ENCODE results near the gene FCF1. TPM values are rescaled to one million over a fixed set of nuclear protein-coding genes. Genes with fewer than 3 reads are reported as not detected.
A peak's percentile ranks its signal among the peaks of the same experiment; 100 is the strongest.

FCF1 gene
- total RNA-seq, 1 donor from 2014 or later = 64.1 TPM

- Mint-ChIP-seq H3K4me3 (ENCODE audit: unreplicated experiment) (no peak overlapping the region), H3K27me3 (ENCODE audit: low read depth, unreplicated experiment) (no peaks in the 10 kb centered on the region), H3K36me3 (ENCODE audit: low read depth, unreplicated experiment) (peaks cover 36% of the 10 kb centered on the region), H3K9me3 (ENCODE audit: unreplicated experiment) (no peaks in the 10 kb centered on the region), H3K4me1 (ENCODE audit: low read depth, unreplicated experiment) (peaks cover 29% of the 10 kb centered on the region), H3K27ac (ENCODE audit: unreplicated experiment) (no peak overlapping the region)
- Histone ChIP-seq H3K79me2 (ENCODE audit: insufficient read depth, low read length) (no peaks in the 10 kb centered on the region), H2AFZ (ENCODE audit: low read depth, low read length) (no peak overlapping the region), H3K4me3 (ENCODE audit: insufficient read depth, low read depth, low read length) (no peak overlapping the region), H3K9me3 (ENCODE audit: insufficient read depth, low read depth, low read length) (no peaks in the 10 kb centered on the region), H3K27me3 (ENCODE audit: insufficient read depth, low read length) (no peaks in the 10 kb centered on the region), H4K20me1 (ENCODE audit: insufficient read depth, low read length) (no peaks in the 10 kb centered on the region), H3K4me2 (ENCODE audit: low read length) (no peak overlapping the region), H3K4me1 (ENCODE audit: insufficient read depth, low read length) (peaks cover 31% of the 10 kb centered on the region), H3K36me3 (ENCODE audit: insufficient read depth, low read length) (peaks cover 41% of the 10 kb centered on the region), H3K27ac (ENCODE audit: low read depth, low read length) (no peak overlapping the region), H3K9ac (ENCODE audit: low read length) (no peak overlapping the region)
- FAIRE-seq (no peak), DNase-seq (ENCODE audit: low read depth) (no peak)
- no peak for TF ChIP-seq EZH2 (IDR thresholded peaks at IDR 0.05; ENCODE audit: insufficient read depth, low read length)
- no peak for TF ChIP-seq CTCF (IDR thresholded peaks at IDR 0.05; ENCODE audit: insufficient read depth, low read depth, low read length)
Observed at GRCh38 chr14:74669846-74670245, 43.1 kb upstream of the FCF1 start.

- no peaks in the 10 kb centered on the region for H3K27me3 ChIP-seq (ENCODE audit: insufficient read depth, low read length)
- Mint-ChIP-seq H3K4me1 (ENCODE audit: low read depth, unreplicated experiment) (peaks cover 27% of the 10 kb centered on the region), H3K27me3 (ENCODE audit: low read depth, unreplicated experiment) (no peaks in the 10 kb centered on the region), H3K36me3 (ENCODE audit: low read depth, unreplicated experiment) (peaks cover 34% of the 10 kb centered on the region), H3K27ac (ENCODE audit: unreplicated experiment) (peak overlapping the region; percentile 80), H3K9me3 (ENCODE audit: unreplicated experiment) (no peaks in the 10 kb centered on the region), H3K4me3 (ENCODE audit: unreplicated experiment) (no peak overlapping the region)
- no peak for FAIRE-seq
- H3K27ac ChIP-seq (ENCODE audit: low read depth, low read length) = peak overlapping the region; percentile 82
- H2AFZ ChIP-seq (ENCODE audit: low read depth, low read length) = no peak overlapping the region
- TF ChIP-seq EZH2 (IDR thresholded peaks at IDR 0.05; ENCODE audit: insufficient read depth, low read length) = no peak
- TF ChIP-seq CTCF (IDR thresholded peaks at IDR 0.05; ENCODE audit: insufficient read depth, low read depth, low read length) = no peak
- peaks cover 31% of the 10 kb centered on the region for H3K4me1 ChIP-seq (ENCODE audit: insufficient read depth, low read length)
- H3K9me3 ChIP-seq (ENCODE audit: insufficient read depth, low read depth, low read length) = no peaks in the 10 kb centered on the region
- H3K4me3 ChIP-seq (ENCODE audit: insufficient read depth, low read depth, low read length) = peak overlapping the region; percentile 23
- peak overlapping the region; percentile 59 for H3K9ac ChIP-seq (ENCODE audit: low read length)
- no peaks in the 10 kb centered on the region for H3K79me2 ChIP-seq (ENCODE audit: insufficient read depth, low read length)
- H4K20me1 ChIP-seq (ENCODE audit: insufficient read depth, low read length) = no peaks in the 10 kb centered on the region
- peaks cover 49% of the 10 kb centered on the region for H3K36me3 ChIP-seq (ENCODE audit: insufficient read depth, low read length)
- H3K4me2 ChIP-seq (ENCODE audit: low read length) = peak overlapping the region; percentile 73
- peak; percentile 80 for DNase-seq (ENCODE audit: low read depth)
Observed at GRCh38 chr14:74670726-74671411, 42.1 kb upstream of the FCF1 start.

GRCh38 chr14:74671789-74672188 is 41.2 kb upstream of the FCF1 start:
- Mint-ChIP-seq H3K4me3 (ENCODE audit: unreplicated experiment) (no peak overlapping the region), H3K27me3 (ENCODE audit: low read depth, unreplicated experiment) (no peaks in the 10 kb centered on the region), H3K9me3 (ENCODE audit: unreplicated experiment) (no peaks in the 10 kb centered on the region), H3K27ac (ENCODE audit: unreplicated experiment) (peak overlapping the region; percentile 49), H3K36me3 (ENCODE audit: low read depth, unreplicated experiment) (peaks cover 38% of the 10 kb centered on the region), H3K4me1 (ENCODE audit: low read depth, unreplicated experiment) (peaks cover 25% of the 10 kb centered on the region)
- Histone ChIP-seq H3K27ac (ENCODE audit: low read depth, low read length) (peak overlapping the region; percentile 82), H3K4me1 (ENCODE audit: insufficient read depth, low read length) (peaks cover 31% of the 10 kb centered on the region), H2AFZ (ENCODE audit: low read depth, low read length) (no peak overlapping the region), H3K27me3 (ENCODE audit: insufficient read depth, low read length) (no peaks in the 10 kb centered on the region), H3K79me2 (ENCODE audit: insufficient read depth, low read length) (no peaks in the 10 kb centered on the region), H3K4me2 (ENCODE audit: low read length) (peak overlapping the region; percentile 73), H3K36me3 (ENCODE audit: insufficient read depth, low read length) (peaks cover 55% of the 10 kb centered on the region), H4K20me1 (ENCODE audit: insufficient read depth, low read length) (no peaks in the 10 kb centered on the region), H3K9ac (ENCODE audit: low read length) (peak overlapping the region; percentile 59), H3K4me3 (ENCODE audit: insufficient read depth, low read depth, low read length) (no peak overlapping the region), H3K9me3 (ENCODE audit: insufficient read depth, low read depth, low read length) (no peaks in the 10 kb centered on the region)
- DNase-seq (ENCODE audit: low read depth) (peak; percentile 81), FAIRE-seq (peak; percentile 83)
- TF ChIP-seq EZH2 (IDR thresholded peaks at IDR 0.05; ENCODE audit: insufficient read depth, low read length) = no peak
- no peak for TF ChIP-seq CTCF (IDR thresholded peaks at IDR 0.05; ENCODE audit: insufficient read depth, low read depth, low read length)
